Activated CD4-positive, alpha-beta T cell treated with anti-CD3 and anti-CD28 coated beads, Interleukin-2, amount 50 U/mL, for 4 hours (primary cell): ENCODE data around the gene GHRHR.

Experiments
- DNase-seq, 2 experiments: peaks; one replicate each; pipeline ENCODE4 v3.0.0-alpha.2; 2020

GHRHR gene

GRCh38 chr7:31017032-31017675 lies 53.4 kb downstream of the GHRHR start:
- no peak for DNase-seq

- DNase-seq, result no peak
Observed at GRCh38 chr7:31017721-31018120, 54.0 kb downstream of the GHRHR start.

GRCh38 chr7:31019509-31019908 lies 55.8 kb downstream of the GHRHR start:
- no peak for DNase-seq

- DNase-seq, result no peak
Observed at GRCh38 chr7:31020161-31020560, 56.4 kb downstream of the GHRHR start.

- DNase-seq, result no peak
Observed at GRCh38 chr7:31020652-31021051, 56.9 kb downstream of the GHRHR start.

- DNase-seq, result no peak
Observed at GRCh38 chr7:31022117-31022516, 58.4 kb downstream of the GHRHR start.

GRCh38 chr7:31022726-31023125 lies 59.0 kb downstream of the GHRHR start:
- DNase-seq, result no peak

- DNase-seq, result no peak
Observed at GRCh38 chr7:31023877-31024276, 60.1 kb downstream of the GHRHR start.

- no peak for DNase-seq
Observed at GRCh38 chr7:31027161-31027965, 63.6 kb downstream of the GHRHR start.

GRCh38 chr7:31028006-31028405 lies 64.3 kb downstream of the GHRHR start:
- DNase-seq, result no peak

- DNase-seq, result no peak
Observed at GRCh38 chr7:31028417-31028992, 64.8 kb downstream of the GHRHR start.
